Measurements from ENCODE around the gene RING1.

The RING1 gene

GRCh38 chr6:33236328-33236727 is 28.0 kb downstream of the RING1 start:
- Histone ChIP-seq H3K4me1 (ENCODE audit: control insufficient read depth, insufficient read depth, low read length) (no peaks in the 10 kb centered on the region), H3K4me3 (ENCODE audit: low read length in 2 of 2) (no peak overlapping the region), H3K27ac (ENCODE audit: low read length) (no peak overlapping the region), H3K27me3 (ENCODE audit: control insufficient read depth in 1 of 2, insufficient read depth in 2 of 2, low read length in 2 of 2) (peaks cover 9 to 14% of the 10 kb centered on the region in 2 donors), H3K9me3 (ENCODE audit: control insufficient read depth in 2 of 2, low read length in 2 of 2) (no peaks in the 10 kb centered on the region), H3K36me3 (ENCODE audit: control insufficient read depth in 2 of 2, insufficient read depth in 2 of 2, low read length in 2 of 2) (no peaks in the 10 kb centered on the region), H3K9ac (ENCODE audit: low read length in 2 of 2) (no peak overlapping the region)

GRCh38 chr6:33236852-33237251 is 28.6 kb downstream of the RING1 start:
- Histone ChIP-seq H3K4me3 (ENCODE audit: low read length in 2 of 2) (no peak overlapping the region), H3K4me1 (ENCODE audit: control insufficient read depth, insufficient read depth, low read length) (no peaks in the 10 kb centered on the region), H3K9me3 (ENCODE audit: control insufficient read depth in 2 of 2, low read length in 2 of 2) (no peaks in the 10 kb centered on the region)

GRCh38 chr6:33237741-33238140 is 29.4 kb downstream of the RING1 start:
- Histone ChIP-seq H3K4me3 (ENCODE audit: low read length in 2 of 2) (no peak overlapping the region), H3K9me3 (ENCODE audit: control insufficient read depth in 2 of 2, low read length in 2 of 2) (no peaks in the 10 kb centered on the region), H3K4me1 (ENCODE audit: control insufficient read depth, insufficient read depth, low read length) (no peaks in the 10 kb centered on the region), H3K27me3 (ENCODE audit: control insufficient read depth in 1 of 2, insufficient read depth in 2 of 2, low read length in 2 of 2) (peaks cover 9 to 14% of the 10 kb centered on the region in 2 donors), H3K36me3 (ENCODE audit: control insufficient read depth in 2 of 2, insufficient read depth in 2 of 2, low read length in 2 of 2) (no peaks in the 10 kb centered on the region), H3K9ac (ENCODE audit: low read length in 2 of 2) (no peak overlapping the region), H3K27ac (ENCODE audit: low read length) (no peak overlapping the region)

More at GRCh38 chr6:33236852-33237251, 28.6 kb downstream of the RING1 start:
- H3K27ac ChIP-seq (ENCODE audit: low read length): no peak overlapping the region
- no peak overlapping the region for H3K9ac ChIP-seq (ENCODE audit: low read length in 2 of 2)
- H3K36me3 ChIP-seq (ENCODE audit: control insufficient read depth in 2 of 2, insufficient read depth in 2 of 2, low read length in 2 of 2): no peaks in the 10 kb centered on the region
- peaks cover 9 to 14% of the 10 kb centered on the region in 2 donors for H3K27me3 ChIP-seq (ENCODE audit: control insufficient read depth in 1 of 2, insufficient read depth in 2 of 2, low read length in 2 of 2)

GRCh38 chr6:33241968-33242367 is 33.7 kb downstream of the RING1 start:
- Histone ChIP-seq H3K36me3 (ENCODE audit: control insufficient read depth in 2 of 2, insufficient read depth in 2 of 2, low read length in 2 of 2) (no peaks in the 10 kb centered on the region), H3K9me3 (ENCODE audit: control insufficient read depth in 2 of 2, low read length in 2 of 2) (no peaks in the 10 kb centered on the region), H3K27me3 (ENCODE audit: control insufficient read depth in 1 of 2, insufficient read depth in 2 of 2, low read length in 2 of 2) (peaks cover 2 to 7% of the 10 kb centered on the region in 2 donors), H3K4me3 (ENCODE audit: low read length in 2 of 2) (no peak overlapping the region), H3K9ac (ENCODE audit: low read length in 2 of 2) (no peak overlapping the region), H3K27ac (ENCODE audit: low read length) (no peak overlapping the region), H3K4me1 (ENCODE audit: control insufficient read depth, insufficient read depth, low read length) (no peaks in the 10 kb centered on the region)

GRCh38 chr6:33243476-33243875 is 35.2 kb downstream of the RING1 start:
- Histone ChIP-seq H3K27me3 (ENCODE audit: control insufficient read depth in 1 of 2, insufficient read depth in 2 of 2, low read length in 2 of 2) (peaks cover 2 to 7% of the 10 kb centered on the region in 2 donors), H3K4me1 (ENCODE audit: control insufficient read depth, insufficient read depth, low read length) (peaks cover 5% of the 10 kb centered on the region), H3K4me3 (ENCODE audit: low read length in 2 of 2) (no peak overlapping the region), H3K9me3 (ENCODE audit: control insufficient read depth in 2 of 2, low read length in 2 of 2) (no peaks in the 10 kb centered on the region), H3K36me3 (ENCODE audit: control insufficient read depth in 2 of 2, insufficient read depth in 2 of 2, low read length in 2 of 2) (no peaks in the 10 kb centered on the region), H3K27ac (ENCODE audit: low read length) (no peak overlapping the region), H3K9ac (ENCODE audit: low read length in 2 of 2) (no peak overlapping the region)

- peak overlapping the region; percentile 99 for H3K27ac ChIP-seq (ENCODE audit: low read length)
- peak overlapping the region; percentile 87 to 89 for H3K9ac ChIP-seq (ENCODE audit: low read length in 2 of 2)
- H3K9me3 ChIP-seq (ENCODE audit: control insufficient read depth in 2 of 2, low read length in 2 of 2): no peaks in the 10 kb centered on the region
- H3K4me1 ChIP-seq (ENCODE audit: control insufficient read depth, insufficient read depth, low read length): peaks cover 26% of the 10 kb centered on the region
- H3K4me3 ChIP-seq (ENCODE audit: low read length in 2 of 2): peak overlapping the region; percentile 71 to 89
- peaks cover 0 to 4% of the 10 kb centered on the region in 2 donors for H3K36me3 ChIP-seq (ENCODE audit: control insufficient read depth in 2 of 2, insufficient read depth in 2 of 2, low read length in 2 of 2)
- H3K27me3 ChIP-seq (ENCODE audit: control insufficient read depth in 1 of 2, insufficient read depth in 2 of 2, low read length in 2 of 2): no peaks in the 10 kb centered on the region
Measured at GRCh38 chr6:33247977-33248642, 39.8 kb downstream of the RING1 start.

GRCh38 chr6:33248643-33248931 is 40.3 kb downstream of the RING1 start:
- Histone ChIP-seq H3K27ac (ENCODE audit: low read length) (peak overlapping the region; percentile 99), H3K36me3 (ENCODE audit: control insufficient read depth in 2 of 2, insufficient read depth in 2 of 2, low read length in 2 of 2) (peaks cover 0 to 4% of the 10 kb centered on the region in 2 donors), H3K27me3 (ENCODE audit: control insufficient read depth in 1 of 2, insufficient read depth in 2 of 2, low read length in 2 of 2) (no peaks in the 10 kb centered on the region), H3K9me3 (ENCODE audit: control insufficient read depth in 2 of 2, low read length in 2 of 2) (no peaks in the 10 kb centered on the region), H3K9ac (ENCODE audit: low read length in 2 of 2) (peak overlapping the region; percentile 87 to 89), H3K4me1 (ENCODE audit: control insufficient read depth, insufficient read depth, low read length) (peaks cover 26% of the 10 kb centered on the region), H3K4me3 (ENCODE audit: low read length in 2 of 2) (peak overlapping the region; percentile 71 to 89)

GRCh38 chr6:33248932-33249731 is 40.8 kb downstream of the RING1 start:
- Histone ChIP-seq H3K27me3 (ENCODE audit: control insufficient read depth in 1 of 2, insufficient read depth in 2 of 2, low read length in 2 of 2) (no peaks in the 10 kb centered on the region), H3K4me3 (ENCODE audit: low read length in 2 of 2) (peak overlapping the region; percentile 89 to 92), H3K9me3 (ENCODE audit: control insufficient read depth in 2 of 2, low read length in 2 of 2) (no peaks in the 10 kb centered on the region), H3K27ac (ENCODE audit: low read length) (peak overlapping the region; percentile 99), H3K36me3 (ENCODE audit: control insufficient read depth in 2 of 2, insufficient read depth in 2 of 2, low read length in 2 of 2) (peaks cover 0 to 4% of the 10 kb centered on the region in 2 donors), H3K4me1 (ENCODE audit: control insufficient read depth, insufficient read depth, low read length) (peaks cover 26% of the 10 kb centered on the region), H3K9ac (ENCODE audit: low read length in 2 of 2) (peak overlapping the region; percentile 99)

- Histone ChIP-seq H3K9ac (ENCODE audit: low read length in 2 of 2) (peak overlapping the region; percentile 99), H3K9me3 (ENCODE audit: control insufficient read depth in 2 of 2, low read length in 2 of 2) (no peaks in the 10 kb centered on the region), H3K36me3 (ENCODE audit: control insufficient read depth in 2 of 2, insufficient read depth in 2 of 2, low read length in 2 of 2) (peaks cover 0 to 6% of the 10 kb centered on the region in 2 donors), H3K27me3 (ENCODE audit: control insufficient read depth in 1 of 2, insufficient read depth in 2 of 2, low read length in 2 of 2) (no peaks in the 10 kb centered on the region), H3K4me3 (ENCODE audit: low read length in 2 of 2) (peak overlapping the region; percentile 89 to 92), H3K27ac (ENCODE audit: low read length) (peak overlapping the region; percentile 99), H3K4me1 (ENCODE audit: control insufficient read depth, insufficient read depth, low read length) (peaks cover 26% of the 10 kb centered on the region)
Measured at GRCh38 chr6:33249732-33250630, 41.7 kb downstream of the RING1 start.

GRCh38 chr6:33250731-33251130 is 42.4 kb downstream of the RING1 start:
- H3K4me1 ChIP-seq (ENCODE audit: control insufficient read depth, insufficient read depth, low read length): peaks cover 26% of the 10 kb centered on the region
- no peaks in the 10 kb centered on the region for H3K27me3 ChIP-seq (ENCODE audit: control insufficient read depth in 1 of 2, insufficient read depth in 2 of 2, low read length in 2 of 2)
- H3K27ac ChIP-seq (ENCODE audit: low read length): no peak overlapping the region
- H3K36me3 ChIP-seq (ENCODE audit: control insufficient read depth in 2 of 2, insufficient read depth in 2 of 2, low read length in 2 of 2): peaks cover 0 to 6% of the 10 kb centered on the region in 2 donors
- no peaks in the 10 kb centered on the region for H3K9me3 ChIP-seq (ENCODE audit: control insufficient read depth in 2 of 2, low read length in 2 of 2)
- no peak overlapping the region for H3K4me3 ChIP-seq (ENCODE audit: low read length in 2 of 2)
- H3K9ac ChIP-seq (ENCODE audit: low read length in 2 of 2): no peak overlapping the region

Data from stomach smooth muscle (tissue), 2 donors.